T-helper 22 cell (primary cell): ENCODE data around the gene FAM76B.

Experiments used
- DNase-seq: peaks from one replicate; pipeline ENCODE4 v3.0.0-alpha.2; 2020; ENCODE audit warnings: low read depth

The FAM76B gene

DNA sequence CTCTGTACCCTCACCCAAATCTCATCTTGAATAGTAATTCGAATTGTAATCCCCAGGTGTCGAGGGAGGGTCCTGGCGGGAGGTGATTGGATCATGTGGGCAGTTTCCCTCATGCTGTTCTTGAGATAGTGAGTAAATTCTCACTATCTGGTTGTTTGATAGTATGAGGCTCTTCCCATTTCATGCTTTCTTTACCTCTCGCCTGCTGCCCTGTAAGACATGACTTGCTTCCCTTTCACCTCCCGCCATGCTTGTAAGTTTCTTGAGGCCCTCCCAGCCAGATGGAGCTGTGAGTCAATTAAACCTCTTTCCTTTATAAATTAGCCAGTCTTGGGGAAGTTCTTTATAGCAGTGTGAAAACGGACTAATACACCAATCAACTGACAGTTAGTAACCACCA, 60.1 kb downstream of the FAM76B start:
- DNase-seq, result no peak

DNA sequence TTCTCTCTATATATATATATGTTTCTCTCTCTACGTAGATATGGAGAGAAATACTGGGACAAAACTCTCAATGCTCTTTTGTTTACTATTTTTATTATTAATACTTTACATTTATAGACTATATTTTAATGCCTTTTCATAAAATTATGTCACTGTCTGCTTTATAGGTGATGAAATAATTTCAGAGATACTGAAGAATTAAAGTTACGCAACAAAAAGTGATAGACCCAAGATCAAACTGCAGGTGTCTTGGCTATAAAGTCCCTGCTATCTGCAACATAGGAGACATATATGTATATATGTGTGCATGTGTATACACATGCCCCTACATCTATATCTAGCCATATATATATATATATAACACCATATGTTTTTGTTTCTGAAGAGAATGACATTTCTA, 60.8 kb downstream of the FAM76B start:
- DNase-seq, result no peak

DNA sequence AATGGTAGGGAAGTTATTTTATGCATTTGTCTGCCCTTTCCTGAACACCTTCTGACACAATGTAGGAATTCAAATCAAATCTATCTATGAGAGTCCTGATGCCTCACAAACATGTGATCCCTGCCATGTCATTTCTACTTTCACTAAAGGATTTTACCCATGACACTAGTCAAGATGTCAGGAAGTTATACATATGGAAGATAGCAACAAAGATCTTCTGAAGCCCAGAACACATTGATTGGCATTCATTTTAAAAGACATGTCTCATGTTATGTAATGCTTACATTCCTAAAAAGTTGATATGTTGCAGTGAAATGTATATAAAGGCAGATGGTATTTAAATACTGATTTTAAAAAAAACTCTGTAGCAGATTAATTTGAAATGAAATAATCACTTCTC, 61.5 kb downstream of the FAM76B start:
- DNase-seq, result no peak

GRCh38 chr11:95727620-95728019, 62.0 kb downstream of the FAM76B start:
- no peak for DNase-seq

- no peak for DNase-seq
Observed at GRCh38 chr11:95727111-95727510, 62.5 kb downstream of the FAM76B start.

- no peak for DNase-seq
Observed at GRCh38 chr11:95725196-95725595, 64.4 kb downstream of the FAM76B start.

DNA sequence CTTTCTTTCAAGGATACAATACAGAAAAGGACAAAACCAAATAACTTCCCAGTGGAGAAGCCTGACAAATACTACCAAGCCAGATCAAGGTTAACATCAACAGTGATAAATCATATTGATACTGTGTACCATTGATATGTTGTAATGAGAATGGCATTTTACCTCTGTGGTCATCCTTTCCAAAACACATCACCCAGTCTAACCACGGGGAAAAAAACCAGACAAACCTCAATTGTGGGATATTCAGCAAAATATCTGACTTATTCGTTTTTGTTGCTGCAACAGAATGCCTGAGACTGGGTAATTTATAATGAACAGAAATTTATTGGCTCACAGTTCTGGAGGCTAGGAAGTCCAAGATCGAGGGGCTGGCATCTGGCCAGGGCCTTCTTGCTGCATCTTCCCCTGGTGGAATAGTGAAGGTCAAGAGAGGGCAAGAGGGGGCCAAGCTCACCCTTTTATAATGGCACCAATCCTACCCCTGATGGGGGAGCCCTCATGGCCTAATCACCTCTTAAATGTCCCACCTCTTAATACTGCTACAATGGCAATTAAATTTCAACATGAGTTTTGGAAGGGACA, 66.1 kb downstream of the FAM76B start:
- no peak for DNase-seq

DNA sequence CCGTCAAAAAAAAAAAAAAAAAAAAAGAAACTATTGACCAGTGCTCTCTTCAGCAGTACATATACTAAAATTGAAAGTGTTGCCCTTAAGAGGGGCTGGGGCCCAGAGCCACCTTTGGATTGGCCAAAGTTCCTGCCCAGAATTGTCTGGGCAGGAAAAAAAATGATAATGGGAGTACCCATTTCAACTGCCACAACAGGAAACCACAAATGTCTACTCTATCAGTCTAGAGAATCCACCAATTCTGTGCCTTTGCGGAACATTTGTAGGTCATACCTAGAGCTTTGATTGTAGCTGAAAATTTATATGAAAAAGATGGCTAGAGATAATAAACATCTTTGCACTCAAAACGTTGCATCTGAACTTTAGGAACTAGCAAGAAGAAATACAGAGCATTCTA, 69.4 kb downstream of the FAM76B start:
- DNase-seq, result no peak
